Effector memory CD4-positive, alpha-beta T cell (primary cell): Measurements from ENCODE around the gene ZNF260.
"Not testable (repeated sequence)": the region's sequence is repeated elsewhere in the genome, so short reads cannot be mapped to it uniquely, and the experiment has no call there.

Experiments
- DNase-seq, 3 donors: peaks; one replicate each; pipeline ENCODE4 v3.0.0-alpha.2; 2020
- H3K27ac ChIP-seq: 2 replicates; pipeline ENCODE4 v1.7.0; 2013; ENCODE audit warnings: mild to moderate bottlenecking, low read length, moderate library complexity; ENCODE audit not compliant: insufficient read depth, poor library complexity, severe bottlenecking
- H3K27me3 ChIP-seq: replicated peaks from 2 replicates; pipeline ENCODE4 v1.7.0; 2013; ENCODE audit warnings: mild to moderate bottlenecking, low read length; ENCODE audit not compliant: insufficient read depth, control insufficient read depth, poor library complexity, severe bottlenecking
- H3K36me3 ChIP-seq: 2 replicates; pipeline ENCODE4 v1.7.0; 2013; ENCODE audit warnings: mild to moderate bottlenecking, low read length, moderate library complexity; ENCODE audit not compliant: control insufficient read depth, insufficient read depth
- H3K4me1 ChIP-seq: 2 replicates; pipeline ENCODE4 v1.7.0; 2013; ENCODE audit warnings: low read length, mild to moderate bottlenecking; ENCODE audit not compliant: control insufficient read depth, insufficient read depth, poor library complexity, severe bottlenecking
- H3K4me3 ChIP-seq: 2 replicates; pipeline ENCODE4 v1.7.0; 2013; ENCODE audit warnings: low read length, low read depth, mild to moderate bottlenecking; ENCODE audit not compliant: insufficient read depth, poor library complexity, severe bottlenecking
- H3K9me3 ChIP-seq: 2 replicates; pipeline ENCODE4 v1.7.0; 2013; ENCODE audit warnings: mild to moderate bottlenecking, low read length, moderate library complexity; ENCODE audit not compliant: control insufficient read depth

Gene ZNF260

DNA sequence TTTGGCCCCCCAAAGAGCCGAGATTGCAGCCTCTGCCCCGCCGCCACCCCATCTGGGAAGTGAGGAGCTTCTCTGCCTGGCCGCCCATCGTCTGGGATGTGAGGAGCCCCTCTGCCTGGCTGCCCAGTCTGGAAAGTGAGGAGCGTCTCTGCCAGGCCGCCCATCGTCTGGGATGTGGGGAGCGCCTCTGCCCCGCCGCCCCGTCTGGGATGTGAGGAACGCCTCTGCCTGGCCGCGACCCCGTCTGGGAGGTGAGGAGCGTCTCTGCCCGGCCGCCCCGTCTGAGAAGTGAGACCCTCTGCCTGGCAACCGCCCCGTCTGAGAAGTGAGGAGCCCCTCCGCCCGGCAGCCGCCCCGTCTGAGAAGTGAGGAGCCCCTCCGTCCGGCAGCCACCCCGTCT is 37.2 kb downstream of the ZNF260 start:
- H3K4me3 ChIP-seq, DNase-seq, H3K27me3 ChIP-seq, H3K9me3 ChIP-seq, H3K27ac ChIP-seq, H3K36me3 ChIP-seq: not testable (repeated sequence)
- peaks cover 15% of the 10 kb centered on the region for H3K4me1 ChIP-seq

DNA sequence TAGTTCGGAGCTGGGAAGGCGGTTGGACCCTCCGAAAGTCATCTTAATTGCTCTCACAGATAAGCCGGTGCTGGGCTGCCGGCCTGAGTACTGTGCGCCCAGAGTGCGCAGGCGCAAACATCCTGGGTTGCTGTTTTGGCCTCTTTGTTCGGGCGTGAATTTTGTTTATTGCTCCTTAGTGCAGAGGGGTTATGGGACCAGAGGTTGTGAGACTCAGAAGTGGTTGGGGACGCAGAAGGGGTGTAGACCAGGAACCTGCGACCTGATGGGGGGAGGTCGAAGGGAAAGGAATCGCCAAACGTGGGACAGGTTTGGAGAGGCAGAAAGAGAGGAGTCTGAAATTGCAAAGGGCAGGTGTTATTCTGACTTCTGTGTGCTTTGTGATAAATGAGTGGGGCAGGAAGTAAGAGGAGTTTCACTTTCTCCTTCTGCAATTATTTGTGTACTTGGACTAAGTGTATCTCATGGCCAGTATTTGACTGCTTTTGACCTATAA is 38.1 kb downstream of the ZNF260 start:
- H3K27ac ChIP-seq, result peak overlapping the region; percentile 92
- peaks cover 15% of the 10 kb centered on the region for H3K4me1 ChIP-seq
- H3K9me3 ChIP-seq, result no peaks in the 10 kb centered on the region
- H3K36me3 ChIP-seq, result no peaks in the 10 kb centered on the region
- peak overlapping the region; percentile 96 for H3K4me3 ChIP-seq
- H3K27me3 ChIP-seq, result no peaks in the 10 kb centered on the region
- DNase-seq, result peak; percentile 46 to 68 (median 58)

DNA sequence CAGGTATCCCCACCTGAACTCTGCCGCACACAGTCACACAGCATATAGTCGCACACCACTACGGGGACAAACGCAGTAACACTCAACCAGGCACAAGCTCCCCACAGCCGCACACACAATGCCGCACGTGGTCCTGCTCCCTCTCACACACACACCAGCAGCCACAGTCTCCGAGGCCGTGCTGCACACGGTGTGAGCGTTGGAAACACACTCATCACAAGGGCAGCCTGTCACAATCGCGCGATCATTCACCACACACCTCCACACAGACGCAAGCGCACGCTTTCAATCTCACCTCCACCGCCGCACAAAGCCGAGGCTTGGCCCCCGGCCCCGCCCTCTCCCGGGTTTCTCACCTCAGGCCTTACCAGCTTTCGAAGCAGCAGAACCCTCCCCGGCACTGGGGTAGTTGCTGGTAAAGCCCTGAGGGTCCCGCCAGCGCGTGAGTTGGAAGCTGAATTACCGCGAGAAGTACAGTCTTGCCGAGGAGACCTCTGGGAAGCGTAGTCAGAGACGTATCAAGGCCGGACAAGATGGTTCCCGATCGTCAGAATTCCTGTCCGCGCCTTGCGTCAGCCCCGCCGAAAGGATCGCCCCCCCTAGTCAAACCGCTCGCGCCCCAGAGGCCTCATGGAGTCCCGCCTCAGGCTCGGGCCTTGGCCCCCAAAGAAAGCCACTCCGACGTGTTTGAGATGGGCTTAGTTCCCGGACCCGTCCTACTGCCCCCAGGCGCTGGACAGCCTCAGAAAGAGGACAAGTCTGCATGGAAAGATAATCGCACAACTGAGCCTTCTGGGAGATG is 38.8 kb downstream of the ZNF260 start, which contains the start of gene ZNF566:
ZNF566 (minus strand) TSS at position 444 of the 802 bp plus-strand sequence. CDS start 13,004 bp downstream, outside the sequence.
- peak within 1 kb of the TSS; percentile 92 for H3K27ac ChIP-seq
- H3K9me3 ChIP-seq, result no peaks in the 10 kb centered on the region
- no peaks in the 10 kb centered on the region for H3K27me3 ChIP-seq
- peaks cover 15% of the 10 kb centered on the region for H3K4me1 ChIP-seq
- no peaks in the 10 kb centered on the region for H3K36me3 ChIP-seq
- H3K4me3 ChIP-seq, result peak within 1 kb of the TSS; percentile 96
- peak; percentile 82 to 91 (median 91) for DNase-seq

DNA sequence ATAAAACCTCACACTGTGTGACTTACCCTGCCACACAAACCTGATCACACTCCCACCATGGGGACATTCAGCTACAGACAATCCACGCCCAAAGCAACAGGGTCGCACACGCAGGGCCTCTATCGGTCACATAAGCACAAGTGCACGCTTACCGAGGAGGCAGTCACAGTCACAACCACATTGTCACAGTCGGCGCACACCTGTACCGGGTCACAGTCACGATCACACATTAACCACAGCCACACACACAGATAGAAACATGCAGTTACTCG is 39.3 kb downstream of the ZNF260 start:
- DNase-seq, result peak in 1 of 3 donors; percentile 3
- H3K9me3 ChIP-seq, result peaks cover 3% of the 10 kb centered on the region
- peak overlapping the region; percentile 96 for H3K4me3 ChIP-seq
- H3K27ac ChIP-seq, result peak overlapping the region; percentile 92
- H3K4me1 ChIP-seq, result peaks cover 15% of the 10 kb centered on the region
- no peaks in the 10 kb centered on the region for H3K36me3 ChIP-seq
- H3K27me3 ChIP-seq, result no peaks in the 10 kb centered on the region

DNA sequence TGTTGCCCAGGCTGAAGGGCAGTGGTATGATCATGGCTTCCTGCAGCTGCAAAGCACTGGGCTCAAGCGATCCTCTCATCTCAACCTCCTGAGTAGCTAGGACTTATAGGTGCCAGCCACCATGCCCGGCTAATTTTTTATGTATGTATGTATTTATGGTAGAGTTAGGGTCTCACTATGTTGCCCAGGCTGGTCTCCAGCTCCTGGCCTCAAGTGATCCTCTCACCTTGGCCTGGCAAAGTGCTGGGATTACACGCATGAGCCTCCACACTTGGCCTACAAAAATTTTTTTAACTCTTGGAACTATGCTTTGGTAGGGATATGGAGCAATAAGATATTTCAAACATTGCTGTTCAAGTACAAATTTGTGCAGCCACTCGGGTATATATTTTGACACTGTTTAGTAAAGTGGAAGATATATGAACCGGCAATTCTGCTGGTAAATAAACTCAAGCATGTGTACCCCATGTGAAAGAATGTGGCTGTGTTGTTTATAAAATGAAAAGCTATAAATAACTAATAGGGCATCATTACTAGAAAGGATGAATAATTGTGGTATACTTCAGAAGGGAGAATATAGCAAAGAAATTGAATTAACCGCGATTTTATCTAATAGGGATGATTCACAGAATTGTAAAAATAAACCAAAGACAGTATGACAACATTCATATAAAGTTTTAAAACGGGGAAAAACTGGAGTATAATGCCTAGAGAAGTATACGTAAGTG is 39.8 kb downstream of the ZNF260 start:
- Histone ChIP-seq H3K27me3 (no peaks in the 10 kb centered on the region), H3K4me3 (peak overlapping the region; percentile 96), H3K4me1 (peaks cover 15% of the 10 kb centered on the region), H3K27ac (peak overlapping the region; percentile 92), H3K36me3 (no peaks in the 10 kb centered on the region), H3K9me3 (peaks cover 3% of the 10 kb centered on the region)
- no peak for DNase-seq

DNA sequence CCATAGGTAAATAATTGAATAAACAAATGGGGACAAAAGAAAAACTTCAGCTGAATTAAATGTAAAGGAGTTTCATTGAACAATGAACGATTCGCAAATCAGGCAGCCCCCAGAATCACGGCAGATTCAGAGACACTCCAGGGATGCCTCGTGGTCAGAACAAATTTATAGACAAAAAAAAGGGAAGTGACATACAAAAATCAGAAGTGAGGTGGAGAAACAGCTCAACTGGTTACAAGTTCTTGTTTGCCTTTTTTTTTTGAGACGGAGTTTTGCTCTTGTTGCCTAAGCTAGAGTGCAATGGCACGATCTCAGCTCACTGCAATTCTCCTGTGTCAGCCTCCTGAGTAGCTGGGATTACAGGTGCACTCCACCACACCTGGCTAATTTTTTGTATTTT is 44.4 kb downstream of the ZNF260 start:
- no peak for DNase-seq
- H3K36me3 ChIP-seq, result no peaks in the 10 kb centered on the region
- no peak overlapping the region for H3K4me3 ChIP-seq
- peaks cover 3% of the 10 kb centered on the region for H3K9me3 ChIP-seq
- peaks cover 8% of the 10 kb centered on the region for H3K4me1 ChIP-seq
- no peak overlapping the region for H3K27ac ChIP-seq
- H3K27me3 ChIP-seq, result no peaks in the 10 kb centered on the region

DNA sequence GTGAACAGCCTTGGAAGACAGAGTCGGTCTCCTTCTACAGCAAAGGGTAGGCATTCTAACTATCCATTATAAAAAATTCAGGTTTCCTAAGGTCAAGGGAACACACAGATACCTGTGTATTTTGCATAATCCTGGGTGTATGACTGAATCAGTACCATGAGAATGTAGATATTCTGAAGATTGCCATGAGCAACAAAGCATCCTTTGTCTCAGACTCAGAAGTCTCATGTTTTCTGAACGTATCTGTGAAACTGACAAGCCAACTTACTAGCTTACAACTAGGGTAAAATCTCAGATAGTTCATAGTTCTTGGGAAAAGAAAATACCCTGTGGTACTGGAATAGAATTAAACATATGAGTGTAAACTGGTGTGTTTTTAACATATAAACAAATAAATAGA is 45.2 kb downstream of the ZNF260 start:
- Histone ChIP-seq H3K9me3 (peaks cover 3% of the 10 kb centered on the region), H3K27ac (no peak overlapping the region)
- DNase-seq, result no peak

More for the DNA sequence above, 45.2 kb downstream of the ZNF260 start:
- Histone ChIP-seq H3K27me3 (no peaks in the 10 kb centered on the region), H3K4me1 (peaks cover under 1% of the 10 kb centered on the region), H3K4me3 (no peak overlapping the region), H3K36me3 (no peaks in the 10 kb centered on the region)
